ENCODE data around the gene CTAG2.
"Not testable (repeated sequence)": the region's sequence is repeated elsewhere in the genome, so short reads cannot be mapped to it uniquely, and the experiment has no call there.

DNA sequence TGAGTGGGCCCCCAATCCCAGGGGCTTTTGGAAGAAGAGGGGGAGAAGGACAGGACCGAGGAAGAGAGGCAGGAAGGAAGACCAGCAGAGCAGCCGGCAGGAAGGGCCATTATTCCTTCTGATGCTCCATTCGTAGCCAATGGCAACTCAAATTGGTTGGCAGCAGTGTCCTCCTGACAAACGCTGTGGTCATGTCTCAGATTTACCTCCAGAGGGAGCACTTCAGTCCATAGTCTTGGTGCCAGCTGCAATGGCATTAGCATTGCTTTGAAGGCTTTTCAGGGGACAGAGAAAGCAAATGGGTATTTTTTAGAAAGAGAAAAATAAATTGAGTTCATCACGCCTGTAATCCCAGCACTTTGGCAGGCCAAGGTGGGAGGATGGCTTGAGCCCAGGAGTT lies 24.4 kb downstream of the CTAG2 start:
- TF ChIP-seq POLR2A (IDR thresholded peaks at IDR 0.05) = not testable (repeated sequence)
- TF ChIP-seq, protein P1, sequence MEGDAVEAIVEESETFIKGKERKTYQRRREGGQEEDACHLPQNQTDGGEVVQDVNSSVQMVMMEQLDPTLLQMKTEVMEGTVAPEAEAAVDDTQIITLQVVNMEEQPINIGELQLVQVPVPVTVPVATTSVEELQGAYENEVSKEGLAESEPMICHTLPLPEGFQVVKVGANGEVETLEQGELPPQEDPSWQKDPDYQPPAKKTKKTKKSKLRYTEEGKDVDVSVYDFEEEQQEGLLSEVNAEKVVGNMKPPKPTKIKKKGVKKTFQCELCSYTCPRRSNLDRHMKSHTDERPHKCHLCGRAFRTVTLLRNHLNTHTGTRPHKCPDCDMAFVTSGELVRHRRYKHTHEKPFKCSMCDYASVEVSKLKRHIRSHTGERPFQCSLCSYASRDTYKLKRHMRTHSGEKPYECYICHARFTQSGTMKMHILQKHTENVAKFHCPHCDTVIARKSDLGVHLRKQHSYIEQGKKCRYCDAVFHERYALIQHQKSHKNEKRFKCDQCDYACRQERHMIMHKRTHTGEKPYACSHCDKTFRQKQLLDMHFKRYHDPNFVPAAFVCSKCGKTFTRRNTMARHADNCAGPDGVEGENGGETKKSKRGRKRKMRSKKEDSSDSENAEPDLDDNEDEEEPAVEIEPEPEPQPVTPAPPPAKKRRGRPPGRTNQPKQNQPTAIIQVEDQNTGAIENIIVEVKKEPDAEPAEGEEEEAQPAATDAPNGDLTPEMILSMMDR (IDR thresholded peaks at IDR 0.05) = not testable (repeated sequence)
